GM12878 (cell line): Measurements from ENCODE around the gene CDC42BPB.

Source experiments
- CREB1 ChIP-seq: IDR thresholded peaks from 2 replicates; pipeline ENCODE4 v1.6.1; 2012; ENCODE audit warnings: low read depth, mild to moderate bottlenecking, inconsistent platforms
- EZH2 ChIP-seq: IDR thresholded peaks from 2 replicates; pipeline ENCODE4 v1.6.1; 2012; ENCODE audit warnings: low read depth, mild to moderate bottlenecking, control low read depth, inconsistent platforms, low read length, borderline replicate concordance; ENCODE audit not compliant: control insufficient read depth
- PML ChIP-seq: IDR thresholded peaks from 2 replicates; pipeline ENCODE4 v1.6.1; 2012; ENCODE audit warnings: low read length, inconsistent platforms
- SREBF2 ChIP-seq: IDR thresholded peaks from 2 replicates; pipeline ENCODE4 v1.6.1; 2012; ENCODE audit warnings: mild to moderate bottlenecking, low read length
- TCF12 ChIP-seq: IDR thresholded peaks from 2 replicates; pipeline ENCODE4 v1.6.1; 2011; ENCODE audit warnings: low read depth, mild to moderate bottlenecking, low read length
- ZNF24 ChIP-seq: fragments of 450-650 bp; IDR thresholded peaks from 2 replicates; pipeline ENCODE4 v1.6.1; 2017; ENCODE audit warnings: antibody characterized with exemption, mild to moderate bottlenecking
- TF ChIP-seq, protein P1 (sequence below), 3 experiments: IDR thresholded peaks in 2 of 3; conservative IDR thresholded peaks in 1 of 3; 2 replicates each; pipeline ENCODE4 v1.5.1; 2011; ENCODE audit warnings: low read depth in 3 of 3, low read length in 3 of 3, mild to moderate bottlenecking in 3 of 3, control low read depth in 2 of 3, moderate library complexity in 2 of 3, inconsistent platforms in 1 of 3, mixed read lengths in 1 of 3; ENCODE audit not compliant: control insufficient read depth in 2 of 3, insufficient read depth in 1 of 3; ENCODE audit errors: extremely low read depth in 1 of 3

- TF ChIP-seq, protein P1, sequence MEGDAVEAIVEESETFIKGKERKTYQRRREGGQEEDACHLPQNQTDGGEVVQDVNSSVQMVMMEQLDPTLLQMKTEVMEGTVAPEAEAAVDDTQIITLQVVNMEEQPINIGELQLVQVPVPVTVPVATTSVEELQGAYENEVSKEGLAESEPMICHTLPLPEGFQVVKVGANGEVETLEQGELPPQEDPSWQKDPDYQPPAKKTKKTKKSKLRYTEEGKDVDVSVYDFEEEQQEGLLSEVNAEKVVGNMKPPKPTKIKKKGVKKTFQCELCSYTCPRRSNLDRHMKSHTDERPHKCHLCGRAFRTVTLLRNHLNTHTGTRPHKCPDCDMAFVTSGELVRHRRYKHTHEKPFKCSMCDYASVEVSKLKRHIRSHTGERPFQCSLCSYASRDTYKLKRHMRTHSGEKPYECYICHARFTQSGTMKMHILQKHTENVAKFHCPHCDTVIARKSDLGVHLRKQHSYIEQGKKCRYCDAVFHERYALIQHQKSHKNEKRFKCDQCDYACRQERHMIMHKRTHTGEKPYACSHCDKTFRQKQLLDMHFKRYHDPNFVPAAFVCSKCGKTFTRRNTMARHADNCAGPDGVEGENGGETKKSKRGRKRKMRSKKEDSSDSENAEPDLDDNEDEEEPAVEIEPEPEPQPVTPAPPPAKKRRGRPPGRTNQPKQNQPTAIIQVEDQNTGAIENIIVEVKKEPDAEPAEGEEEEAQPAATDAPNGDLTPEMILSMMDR (IDR thresholded peaks at IDR 0.05 in 2 of 3, conservative IDR thresholded peaks at IDR 0.05 in 1 of 3; ENCODE audit: control insufficient read depth in 2 of 3, extremely low read depth in 1 of 3, insufficient read depth in 1 of 3, low read depth in 3 of 3, low read length in 3 of 3), result no peak
- no peak for TF ChIP-seq CREB1
- TF ChIP-seq PML, result no peak
- TF ChIP-seq ZNF24, result no peak
- TF ChIP-seq SREBF2, result no peak
- no peak for TF ChIP-seq TCF12
- TF ChIP-seq EZH2, result no peak
Observed at GRCh38 chr14:103028772-103029171, 28.6 kb downstream of the CDC42BPB start.
